Thyroid gland (tissue), 4 donors: ENCODE results near the gene ZNF587.

Experiments
- POLR2A ChIP-seq, 2 donors: fragments of 450-650 bp; IDR thresholded peaks; one replicate each; pipeline ENCODE4 v1.6.1; 2017; ENCODE audit warnings: antibody characterized with exemption in 2 of 2, mild to moderate bottlenecking in 2 of 2, moderate library complexity in 1 of 2
- TF ChIP-seq, protein P1 (sequence below), 6 experiments: fragments of 200-600 bp in 3 of 6; fragments of 450-650 bp in 3 of 6; sonication (generic) in 3 of 6; IDR thresholded peaks; one replicate each; pipeline ENCODE4 v1.5.1; 2016 to 2019; ENCODE audit warnings: antibody characterized with exemption in 6 of 6, mild to moderate bottlenecking in 2 of 6, inconsistent platforms in 1 of 6, moderate library complexity in 1 of 6

DNA sequence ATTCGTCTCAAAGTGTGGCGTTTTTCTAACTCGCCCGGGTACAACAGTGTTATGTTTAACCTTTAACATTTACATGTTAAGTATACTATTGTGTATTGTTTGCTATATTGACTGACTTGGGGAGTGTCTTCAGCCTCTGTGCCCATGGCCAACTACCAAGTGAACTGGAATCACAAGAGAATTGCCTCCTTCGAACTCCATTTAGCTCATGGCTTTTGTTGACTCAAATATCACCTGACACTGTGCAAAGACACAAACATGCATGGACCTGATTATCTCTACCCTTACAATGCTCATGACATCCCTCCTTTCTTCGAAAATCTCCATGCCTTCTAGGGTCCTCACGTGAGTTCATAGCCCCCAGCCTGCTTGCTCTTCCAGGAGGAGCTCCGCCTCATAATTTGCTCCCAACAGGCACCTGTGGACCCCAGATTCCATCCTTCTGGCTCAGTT is 38.5 kb downstream of the ZNF587 start:
- no peak for TF ChIP-seq POLR2A (IDR thresholded peaks at IDR 0.05)
- TF ChIP-seq, protein P1, sequence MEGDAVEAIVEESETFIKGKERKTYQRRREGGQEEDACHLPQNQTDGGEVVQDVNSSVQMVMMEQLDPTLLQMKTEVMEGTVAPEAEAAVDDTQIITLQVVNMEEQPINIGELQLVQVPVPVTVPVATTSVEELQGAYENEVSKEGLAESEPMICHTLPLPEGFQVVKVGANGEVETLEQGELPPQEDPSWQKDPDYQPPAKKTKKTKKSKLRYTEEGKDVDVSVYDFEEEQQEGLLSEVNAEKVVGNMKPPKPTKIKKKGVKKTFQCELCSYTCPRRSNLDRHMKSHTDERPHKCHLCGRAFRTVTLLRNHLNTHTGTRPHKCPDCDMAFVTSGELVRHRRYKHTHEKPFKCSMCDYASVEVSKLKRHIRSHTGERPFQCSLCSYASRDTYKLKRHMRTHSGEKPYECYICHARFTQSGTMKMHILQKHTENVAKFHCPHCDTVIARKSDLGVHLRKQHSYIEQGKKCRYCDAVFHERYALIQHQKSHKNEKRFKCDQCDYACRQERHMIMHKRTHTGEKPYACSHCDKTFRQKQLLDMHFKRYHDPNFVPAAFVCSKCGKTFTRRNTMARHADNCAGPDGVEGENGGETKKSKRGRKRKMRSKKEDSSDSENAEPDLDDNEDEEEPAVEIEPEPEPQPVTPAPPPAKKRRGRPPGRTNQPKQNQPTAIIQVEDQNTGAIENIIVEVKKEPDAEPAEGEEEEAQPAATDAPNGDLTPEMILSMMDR (IDR thresholded peaks at IDR 0.05) = no peak
